Fibroblast of skin of abdomen (primary cell): ENCODE measurements around the gene CUX1.

Source experiments
- DNase-seq: peaks from one replicate; pipeline ENCODE4 v3.0.0-alpha.2; 2013

Gene CUX1

DNA sequence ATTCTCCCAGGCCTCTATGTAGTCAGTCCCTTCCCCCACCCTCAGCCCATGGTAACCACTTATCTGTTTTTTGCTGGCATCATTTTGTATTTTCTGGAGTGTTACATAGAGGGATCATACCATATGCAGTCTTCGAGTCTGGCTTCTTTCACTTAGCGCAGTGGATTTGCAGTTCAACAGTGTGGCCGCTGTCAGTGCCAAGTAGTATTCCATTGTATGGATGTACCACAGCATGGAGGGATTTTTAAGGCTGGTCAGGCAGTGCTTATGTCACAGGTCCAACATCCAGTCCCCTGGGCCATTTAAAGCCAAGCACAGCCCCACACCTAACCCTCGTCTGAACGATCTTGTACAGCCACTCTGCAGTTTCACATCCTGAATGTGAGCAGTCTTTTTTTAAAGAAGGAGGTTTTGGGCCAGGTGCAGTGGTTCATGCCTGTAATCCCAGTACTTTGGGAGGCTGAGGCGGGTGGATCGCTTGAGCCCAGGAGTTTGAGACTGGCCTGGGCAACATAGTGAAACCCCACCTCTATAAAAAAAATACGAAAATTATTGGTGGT, 121.8 kb downstream of the CUX1 start:
- no peak for DNase-seq

DNA sequence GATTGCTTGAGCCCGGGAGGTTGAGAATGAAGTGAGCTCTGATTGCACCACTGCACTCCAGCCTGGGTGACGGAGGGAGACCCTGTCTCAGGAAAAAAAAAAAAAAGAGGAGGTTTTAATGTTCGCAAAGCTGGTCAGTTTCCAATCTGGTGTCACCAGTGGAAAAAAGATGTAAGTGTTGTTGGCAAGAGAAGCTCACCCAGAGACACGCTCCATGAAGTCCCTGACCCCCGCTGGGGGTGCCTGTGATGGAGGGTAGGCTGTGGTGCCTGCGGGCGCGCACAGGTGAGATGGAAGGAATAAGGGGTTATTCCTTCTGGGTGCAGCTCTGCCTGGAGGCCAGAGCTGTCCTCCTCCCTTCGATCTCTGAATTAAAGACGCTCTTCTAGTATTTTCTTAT, 122.7 kb downstream of the CUX1 start:
- DNase-seq = no peak

GRCh38 chr7:101940830-101941229, 123.4 kb downstream of the CUX1 start:
- DNase-seq = no peak

GRCh38 chr7:101941481-101942383, 124.3 kb downstream of the CUX1 start:
- DNase-seq = peak; percentile 88

DNA sequence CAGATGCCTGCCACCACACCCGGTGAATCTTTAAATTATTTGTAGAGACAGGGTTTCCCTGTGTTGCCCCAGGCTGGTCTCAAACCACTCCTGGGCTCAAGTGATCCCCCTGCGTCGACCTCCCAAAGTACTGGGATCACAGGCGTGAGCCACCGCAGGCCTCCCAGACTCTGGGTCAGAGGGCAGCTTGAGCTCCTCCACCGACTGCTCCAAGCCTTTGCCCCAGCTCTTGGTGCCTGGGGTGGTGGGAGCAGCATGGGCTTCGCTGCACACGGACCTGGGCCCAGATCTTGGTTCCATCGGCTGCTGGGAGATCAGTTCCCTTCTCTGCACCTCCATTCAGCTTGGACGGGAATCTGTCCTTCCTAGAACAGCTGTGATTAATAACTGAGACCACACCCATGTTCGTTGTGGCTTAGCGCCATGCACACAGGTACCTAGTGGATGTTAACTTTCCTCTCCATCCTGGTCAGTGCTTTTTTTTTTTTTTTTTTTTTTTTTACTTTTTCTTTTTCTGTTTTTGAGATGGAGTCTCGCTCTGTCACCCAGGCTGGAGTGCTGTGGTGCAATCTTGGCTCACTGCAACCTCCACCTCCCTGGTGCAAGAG, 125.3 kb downstream of the CUX1 start:
- no peak for DNase-seq

GRCh38 chr7:101943306-101943705, 125.9 kb downstream of the CUX1 start:
- no peak for DNase-seq

- no peak for DNase-seq
Observed at GRCh38 chr7:101943889-101944600, 126.6 kb downstream of the CUX1 start.

DNA sequence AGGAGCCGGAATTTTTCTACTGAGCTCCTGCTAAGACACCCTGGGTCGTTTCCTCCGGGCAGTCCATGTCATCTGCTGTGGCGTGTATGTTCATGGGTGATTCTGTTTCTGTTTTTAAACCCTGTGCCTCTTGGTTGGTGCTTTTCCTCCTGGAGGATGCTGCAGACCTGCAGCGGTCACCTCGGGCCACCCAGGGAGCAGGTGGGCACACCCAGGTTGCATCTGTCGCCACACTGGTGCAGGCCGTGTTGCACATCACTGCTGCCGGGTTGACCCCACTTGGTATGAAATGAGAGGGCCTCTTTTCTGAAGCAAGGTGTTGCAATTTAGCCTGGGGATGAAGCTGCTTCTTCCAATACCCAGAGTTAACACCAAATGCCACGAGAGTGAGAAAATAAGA, 127.2 kb downstream of the CUX1 start:
- no peak for DNase-seq

- no peak for DNase-seq
Observed at GRCh38 chr7:101945034-101945758, 127.8 kb downstream of the CUX1 start.

DNA sequence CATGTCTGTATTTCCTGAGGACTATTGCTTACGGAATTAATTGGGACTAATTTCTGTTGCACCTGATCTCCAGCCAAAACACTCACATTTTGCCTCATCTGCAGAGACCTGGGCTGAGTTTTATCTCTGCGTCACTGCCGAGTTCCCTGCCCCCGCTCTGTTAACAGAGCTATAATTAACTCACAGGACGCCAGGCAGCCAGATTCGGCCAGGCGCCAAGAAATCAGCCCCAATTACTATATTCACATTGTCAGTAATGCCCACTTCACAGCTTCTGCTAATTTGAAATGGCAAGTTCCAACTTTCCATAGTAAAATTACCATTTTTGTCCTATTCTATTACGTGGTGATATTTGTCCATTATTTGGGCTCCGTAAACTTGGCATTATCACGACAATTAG, 130.5 kb downstream of the CUX1 start:
- peak; percentile 22 for DNase-seq

DNA sequence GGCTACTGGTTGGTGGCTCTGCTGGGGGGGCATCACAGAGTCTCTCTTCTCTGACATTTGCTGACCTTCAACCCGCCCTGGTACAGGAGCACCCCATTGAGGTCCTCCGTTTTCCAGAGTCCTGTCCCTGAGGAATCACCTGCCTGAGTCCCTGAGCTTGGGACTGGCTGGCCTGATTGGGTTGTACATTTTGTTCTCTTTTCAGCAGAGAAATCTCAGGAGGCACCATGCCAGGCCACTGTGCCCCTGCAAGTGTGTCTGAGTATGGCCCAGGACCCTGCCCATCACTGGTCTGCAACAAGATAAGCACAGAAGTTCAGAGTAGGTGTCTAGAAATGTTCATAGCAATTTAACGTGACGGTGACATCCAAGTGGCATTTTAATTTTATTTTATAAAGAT, 131.2 kb downstream of the CUX1 start:
- DNase-seq = no peak

DNA sequence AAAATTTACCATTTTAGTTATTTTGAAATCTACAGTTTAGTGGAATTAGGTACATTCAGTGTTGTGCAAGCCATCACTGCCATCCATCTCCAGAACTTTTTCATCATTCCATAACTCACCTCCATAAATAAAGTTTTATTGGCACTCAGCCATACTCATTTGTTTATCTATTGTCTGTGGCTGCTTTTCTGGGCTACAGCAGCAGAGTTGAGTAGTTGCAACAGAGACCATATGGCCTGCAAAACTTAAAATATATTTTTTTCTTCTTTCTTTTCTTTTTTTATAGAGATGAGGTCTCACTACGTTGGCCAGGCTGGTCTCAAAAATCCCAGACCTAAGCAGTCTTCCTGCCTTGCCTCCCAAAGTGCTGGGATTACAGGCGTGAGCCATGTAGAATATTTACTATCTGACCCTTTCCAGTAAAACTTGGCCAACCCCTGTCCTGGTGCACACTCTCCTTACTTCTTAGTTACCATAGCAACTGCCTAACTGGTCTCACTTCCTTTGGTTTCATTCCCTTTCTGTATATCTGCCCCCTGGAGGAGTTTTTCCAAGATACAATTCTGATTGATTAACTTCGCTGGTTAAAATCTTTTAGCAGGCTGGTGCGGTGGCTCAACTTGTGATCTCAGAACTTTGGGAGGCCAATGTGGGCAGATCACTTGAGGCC, 133.2 kb downstream of the CUX1 start:
- peak; percentile 68 for DNase-seq

- no peak for DNase-seq
Observed at GRCh38 chr7:101951757-101952156, 134.3 kb downstream of the CUX1 start.

DNA sequence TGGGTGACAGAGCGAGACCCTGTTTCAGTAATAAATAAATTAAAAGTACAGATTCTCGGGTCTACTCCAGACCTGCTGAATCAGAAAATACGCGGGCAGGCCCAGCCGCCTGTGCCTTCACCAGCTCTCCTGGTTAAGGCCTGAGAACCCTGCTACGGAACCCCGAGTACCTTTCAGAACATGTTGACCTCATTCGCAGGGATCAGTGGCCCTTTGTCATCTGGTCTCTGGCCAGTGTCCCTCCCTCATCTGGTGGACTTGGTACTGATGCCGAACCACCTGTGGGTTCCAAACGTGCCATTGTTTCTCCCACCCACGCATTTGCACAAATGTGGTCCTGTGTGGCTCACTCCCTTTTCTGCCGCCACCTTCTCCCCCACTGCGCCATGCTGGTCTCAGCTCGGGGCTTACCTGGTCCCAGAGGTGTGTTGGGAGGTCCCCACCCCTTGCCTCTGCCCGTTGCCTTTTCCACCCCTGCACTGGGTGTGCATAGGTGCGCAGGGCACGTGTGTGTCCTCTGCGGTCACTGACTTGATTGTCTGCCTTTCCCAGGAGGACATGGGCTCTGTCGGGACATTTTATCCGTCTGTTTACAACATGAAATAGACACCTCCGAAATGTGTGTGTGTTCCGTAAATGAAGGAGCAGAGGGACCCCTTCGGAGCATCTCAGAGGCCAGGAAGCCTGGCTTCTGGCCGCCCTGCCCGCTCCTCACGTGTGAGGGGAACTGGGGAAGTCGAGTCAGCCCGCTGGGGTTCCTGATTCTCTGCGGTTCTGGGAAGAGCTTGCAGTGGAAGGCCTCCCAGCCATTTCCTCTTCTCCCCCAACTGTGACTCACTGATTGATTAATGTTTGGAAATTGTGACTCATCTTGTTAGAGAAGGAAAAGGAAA, 135.2 kb downstream of the CUX1 start:
- peak; percentile 92 for DNase-seq

- DNase-seq = peak; percentile 76
Observed at GRCh38 chr7:101953248-101953819, 135.9 kb downstream of the CUX1 start.

DNA sequence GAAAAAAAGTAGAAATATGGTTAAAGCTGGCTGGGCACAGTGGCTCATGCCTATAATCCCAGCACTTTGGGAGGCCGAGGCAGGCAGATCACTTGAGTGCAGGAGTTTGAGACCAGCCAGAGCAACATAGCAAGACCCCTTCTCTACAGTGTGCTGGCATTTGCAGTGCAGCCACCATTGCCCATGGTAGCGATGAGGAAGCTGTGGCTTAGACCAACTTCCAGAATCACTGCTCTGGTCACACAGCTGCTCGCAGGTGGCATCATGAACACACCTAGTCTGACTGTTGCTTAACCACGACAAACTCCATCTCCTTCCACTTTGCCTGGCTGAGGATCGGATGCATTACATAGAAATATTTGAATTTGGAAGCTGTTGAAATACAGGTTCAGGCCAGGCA, 137.1 kb downstream of the CUX1 start:
- DNase-seq = no peak

DNA sequence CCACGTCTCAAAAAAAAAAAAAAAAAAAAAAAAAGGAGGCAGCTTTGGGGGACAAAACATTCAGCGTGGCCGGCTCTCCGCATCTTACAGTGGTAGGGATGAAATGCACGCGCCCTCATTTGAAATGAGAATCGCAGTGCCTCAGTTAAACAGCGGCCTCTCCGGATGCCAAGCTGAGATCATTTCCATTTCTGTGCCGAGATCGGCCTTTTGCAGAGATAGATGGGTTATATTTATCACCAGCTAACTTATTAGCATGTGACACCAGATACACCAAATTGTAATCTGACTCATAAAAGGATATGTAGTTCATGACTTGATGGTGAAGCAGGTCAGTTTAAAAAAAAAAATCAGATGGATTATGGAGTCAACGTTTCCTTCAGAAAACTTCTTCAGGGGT, 138.7 kb downstream of the CUX1 start:
- no peak for DNase-seq

DNA sequence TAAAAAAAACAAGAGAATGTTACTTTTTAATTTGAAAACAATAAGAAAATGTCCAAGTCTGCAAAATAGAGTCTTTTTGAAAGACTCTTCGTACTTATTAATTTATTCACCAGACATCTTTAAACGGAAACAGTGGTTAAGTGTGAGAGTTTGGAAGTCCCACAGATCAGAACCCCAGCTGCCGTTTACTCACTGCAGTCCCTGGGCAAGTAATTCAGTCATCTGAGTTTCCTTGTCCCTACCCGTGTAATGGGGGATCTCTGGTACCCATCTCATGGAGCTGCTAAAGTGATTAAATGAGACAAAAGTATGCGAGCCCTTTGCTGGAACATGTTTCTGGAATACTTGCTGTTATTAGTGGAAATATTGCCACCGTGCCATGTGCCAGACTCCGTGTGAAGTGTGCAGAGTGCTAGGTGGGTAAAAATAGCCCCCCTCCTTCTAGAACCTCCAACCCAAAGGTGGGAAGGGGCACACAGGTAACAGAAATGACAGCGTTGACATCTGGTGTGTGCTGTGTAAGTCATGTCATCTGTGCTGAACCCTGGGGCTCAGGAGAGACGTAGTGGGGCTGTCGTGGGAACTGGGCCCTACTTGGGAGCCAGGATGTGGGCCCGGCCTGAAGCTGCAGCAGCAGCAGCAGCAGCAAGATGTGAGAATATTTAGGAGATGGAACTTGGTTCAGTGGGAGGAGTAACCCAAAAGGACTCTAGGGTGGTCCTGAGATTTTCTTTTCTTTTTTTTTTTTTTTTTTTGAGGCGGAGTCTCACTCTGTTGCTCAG, 140.5 kb downstream of the CUX1 start:
- no peak for DNase-seq

DNA sequence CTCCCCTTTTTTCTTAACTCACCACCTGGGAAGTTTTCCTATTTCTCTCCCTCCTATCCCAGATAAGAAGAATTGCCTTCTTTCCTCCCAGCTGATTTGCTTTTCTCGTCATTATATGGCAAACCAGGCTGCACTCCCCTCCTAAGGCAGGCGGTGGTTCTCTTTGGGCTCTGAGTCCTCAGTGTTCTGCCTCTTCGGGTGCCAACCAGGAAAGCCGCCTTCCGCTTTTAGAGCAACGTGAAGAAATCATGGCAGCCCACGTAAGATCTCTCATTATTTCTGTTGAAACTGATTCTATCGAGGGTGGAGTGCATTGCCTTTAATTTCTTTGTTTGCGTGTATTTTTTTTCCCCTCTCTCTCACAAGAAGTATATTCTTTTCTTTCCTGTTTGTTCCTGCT, 141.9 kb downstream of the CUX1 start:
- DNase-seq = no peak

DNA sequence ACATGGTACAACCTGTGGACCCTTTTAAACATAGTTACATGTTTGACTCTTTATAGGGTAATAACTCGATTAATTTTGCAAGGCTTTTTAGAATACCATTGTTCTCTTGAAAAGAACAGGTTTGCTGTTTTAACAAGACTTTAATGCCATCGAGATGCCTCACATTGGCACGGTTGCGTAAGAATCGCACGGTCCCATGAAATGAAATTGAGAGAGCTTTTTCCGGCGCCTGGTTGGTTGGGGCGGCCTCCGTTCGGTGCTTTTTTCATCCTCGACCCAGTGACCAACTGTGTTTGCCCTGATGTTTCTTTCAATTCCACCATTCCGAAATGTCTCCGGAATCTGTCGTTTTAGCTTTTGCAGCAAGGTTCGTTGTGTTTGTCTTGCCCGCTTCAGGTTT, 142.4 kb downstream of the CUX1 start:
- no peak for DNase-seq
